ENCODE data around the gene CD46. TPM values are rescaled to one million over a fixed set of nuclear protein-coding genes. Genes with fewer than 3 reads are reported as not detected.

The CD46 gene
- total and polyA plus RNA-seq, 10 of the 15 experiments (the other 5 are each of a cell fraction or from before 2014, with no cell fraction given) = 61.1 to 198 (median 81.4) TPM

DNA sequence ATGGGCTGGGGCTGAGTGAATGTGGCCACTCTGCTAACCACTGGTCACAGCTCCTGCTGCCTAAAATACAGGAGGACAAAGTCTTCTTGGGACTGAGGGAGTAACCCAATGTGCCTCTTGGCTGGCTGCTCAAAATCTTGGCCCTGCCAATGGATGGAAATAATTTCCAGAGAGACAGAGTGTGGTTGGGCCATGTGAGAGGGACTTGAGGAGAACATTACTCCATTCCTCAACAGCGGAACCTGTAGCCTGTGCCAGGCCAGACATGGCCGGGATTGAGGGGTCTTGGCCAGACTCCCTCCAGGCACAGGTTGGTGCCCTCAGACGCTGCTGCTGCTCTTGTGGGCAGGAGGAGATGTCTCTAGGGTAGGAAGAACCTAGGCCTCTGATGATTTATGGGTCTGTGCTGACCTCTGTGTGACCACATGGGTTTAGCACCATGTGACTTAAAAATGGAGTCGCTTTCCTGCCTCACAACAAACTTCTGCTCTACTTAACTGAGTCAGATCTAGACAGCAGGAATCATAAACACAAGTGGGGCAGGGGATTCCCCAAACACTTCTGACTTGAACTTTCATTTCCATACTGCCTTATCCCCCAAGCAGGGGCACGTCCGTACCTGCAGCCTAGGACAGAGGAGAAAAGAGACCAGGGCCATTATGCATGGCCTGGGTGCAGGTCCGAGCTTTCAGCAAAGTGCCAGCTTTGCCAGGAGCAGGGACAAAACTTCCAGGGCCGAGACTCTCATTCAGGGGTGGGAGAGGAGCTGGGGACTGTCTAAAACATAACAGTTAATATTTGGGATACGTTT is 79.9 kb downstream of the CD46 start (continued):
- TF ChIP-seq HDAC6 (IDR thresholded peaks at IDR 0.05; ENCODE audit: unreplicated experiment) = no peak
- TF ChIP-seq NR2F1 (conservative IDR thresholded peaks at IDR 0.05) = peak; percentile 95
- TF ChIP-seq, protein P1, sequence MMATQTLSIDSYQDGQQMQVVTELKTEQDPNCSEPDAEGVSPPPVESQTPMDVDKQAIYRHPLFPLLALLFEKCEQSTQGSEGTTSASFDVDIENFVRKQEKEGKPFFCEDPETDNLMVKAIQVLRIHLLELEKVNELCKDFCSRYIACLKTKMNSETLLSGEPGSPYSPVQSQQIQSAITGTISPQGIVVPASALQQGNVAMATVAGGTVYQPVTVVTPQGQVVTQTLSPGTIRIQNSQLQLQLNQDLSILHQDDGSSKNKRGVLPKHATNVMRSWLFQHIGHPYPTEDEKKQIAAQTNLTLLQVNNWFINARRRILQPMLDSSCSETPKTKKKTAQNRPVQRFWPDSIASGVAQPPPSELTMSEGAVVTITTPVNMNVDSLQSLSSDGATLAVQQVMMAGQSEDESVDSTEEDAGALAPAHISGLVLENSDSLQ (IDR thresholded peaks at IDR 0.05) = peak; percentile 89
- TF ChIP-seq, protein P2, sequence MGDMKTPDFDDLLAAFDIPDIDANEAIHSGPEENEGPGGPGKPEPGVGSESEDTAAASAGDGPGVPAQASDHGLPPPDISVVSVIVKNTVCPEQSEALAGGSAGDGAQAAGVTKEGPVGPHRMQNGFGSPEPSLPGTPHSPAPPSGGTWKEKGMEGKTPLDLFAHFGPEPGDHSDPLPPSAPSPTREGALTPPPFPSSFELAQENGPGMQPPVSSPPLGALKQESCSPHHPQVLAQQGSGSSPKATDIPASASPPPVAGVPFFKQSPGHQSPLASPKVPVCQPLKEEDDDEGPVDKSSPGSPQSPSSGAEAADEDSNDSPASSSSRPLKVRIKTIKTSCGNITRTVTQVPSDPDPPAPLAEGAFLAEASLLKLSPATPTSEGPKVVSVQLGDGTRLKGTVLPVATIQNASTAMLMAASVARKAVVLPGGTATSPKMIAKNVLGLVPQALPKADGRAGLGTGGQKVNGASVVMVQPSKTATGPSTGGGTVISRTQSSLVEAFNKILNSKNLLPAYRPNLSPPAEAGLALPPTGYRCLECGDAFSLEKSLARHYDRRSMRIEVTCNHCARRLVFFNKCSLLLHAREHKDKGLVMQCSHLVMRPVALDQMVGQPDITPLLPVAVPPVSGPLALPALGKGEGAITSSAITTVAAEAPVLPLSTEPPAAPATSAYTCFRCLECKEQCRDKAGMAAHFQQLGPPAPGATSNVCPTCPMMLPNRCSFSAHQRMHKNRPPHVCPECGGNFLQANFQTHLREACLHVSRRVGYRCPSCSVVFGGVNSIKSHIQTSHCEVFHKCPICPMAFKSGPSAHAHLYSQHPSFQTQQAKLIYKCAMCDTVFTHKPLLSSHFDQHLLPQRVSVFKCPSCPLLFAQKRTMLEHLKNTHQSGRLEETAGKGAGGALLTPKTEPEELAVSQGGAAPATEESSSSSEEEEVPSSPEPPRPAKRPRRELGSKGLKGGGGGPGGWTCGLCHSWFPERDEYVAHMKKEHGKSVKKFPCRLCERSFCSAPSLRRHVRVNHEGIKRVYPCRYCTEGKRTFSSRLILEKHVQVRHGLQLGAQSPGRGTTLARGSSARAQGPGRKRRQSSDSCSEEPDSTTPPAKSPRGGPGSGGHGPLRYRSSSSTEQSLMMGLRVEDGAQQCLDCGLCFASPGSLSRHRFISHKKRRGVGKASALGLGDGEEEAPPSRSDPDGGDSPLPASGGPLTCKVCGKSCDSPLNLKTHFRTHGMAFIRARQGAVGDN (IDR thresholded peaks at IDR 0.05) = peak; percentile 99
- no peak for TF ChIP-seq MTA3 (IDR thresholded peaks at IDR 0.05; ENCODE audit: borderline replicate concordance, low read length)
- peak; percentile 44 for TF ChIP-seq SP1 (IDR thresholded peaks at IDR 0.05; ENCODE audit: low read depth, low read length)
- TF ChIP-seq KAT2A (conservative IDR thresholded peaks at IDR 0.05; ENCODE audit: control insufficient read depth, low read depth, low read length) = no peak
- TF ChIP-seq MYC (IDR thresholded peaks at IDR 0.05; ENCODE audit: insufficient read depth, insufficient read length, insufficient replicate concordance, low read length, severe bottlenecking) = no peak
- TF ChIP-seq MEF2A (IDR thresholded peaks at IDR 0.05; ENCODE audit: insufficient read depth, low read depth, low read length) = no peak
- TF ChIP-seq TARDBP (IDR thresholded peaks at IDR 0.05; ENCODE audit: borderline replicate concordance) = no peak
- TF ChIP-seq CBX5 (IDR thresholded peaks at IDR 0.05; ENCODE audit: low read depth) = no peak
- no peak for TF ChIP-seq CHD4 (IDR thresholded peaks at IDR 0.05)
- TF ChIP-seq, protein P3, sequence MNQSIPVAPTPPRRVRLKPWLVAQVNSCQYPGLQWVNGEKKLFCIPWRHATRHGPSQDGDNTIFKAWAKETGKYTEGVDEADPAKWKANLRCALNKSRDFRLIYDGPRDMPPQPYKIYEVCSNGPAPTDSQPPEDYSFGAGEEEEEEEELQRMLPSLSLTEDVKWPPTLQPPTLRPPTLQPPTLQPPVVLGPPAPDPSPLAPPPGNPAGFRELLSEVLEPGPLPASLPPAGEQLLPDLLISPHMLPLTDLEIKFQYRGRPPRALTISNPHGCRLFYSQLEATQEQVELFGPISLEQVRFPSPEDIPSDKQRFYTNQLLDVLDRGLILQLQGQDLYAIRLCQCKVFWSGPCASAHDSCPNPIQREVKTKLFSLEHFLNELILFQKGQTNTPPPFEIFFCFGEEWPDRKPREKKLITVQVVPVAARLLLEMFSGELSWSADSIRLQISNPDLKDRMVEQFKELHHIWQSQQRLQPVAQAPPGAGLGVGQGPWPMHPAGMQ (IDR thresholded peaks at IDR 0.05; ENCODE audit: borderline replicate concordance) = no peak
- TF ChIP-seq WRNIP1 (IDR thresholded peaks at IDR 0.05; ENCODE audit: borderline replicate concordance, low read depth, low read length) = no peak; the same call in 1 of the 2 replicates
- TF ChIP-seq BACH1 (IDR thresholded peaks at IDR 0.05; ENCODE audit: borderline replicate concordance) = no peak; the same call in 1 of the 2 replicates
- TF ChIP-seq YY1 (IDR thresholded peaks at IDR 0.05; ENCODE audit: low read depth, low read length) = peak; percentile 92
- no peak for TF ChIP-seq TCF3 (IDR thresholded peaks at IDR 0.05; ENCODE audit: borderline replicate concordance, insufficient read depth, low read depth, low read length)
- no peak for TF ChIP-seq SUZ12 (IDR thresholded peaks at IDR 0.05; ENCODE audit: unreplicated experiment)
- TF ChIP-seq, protein P4, sequence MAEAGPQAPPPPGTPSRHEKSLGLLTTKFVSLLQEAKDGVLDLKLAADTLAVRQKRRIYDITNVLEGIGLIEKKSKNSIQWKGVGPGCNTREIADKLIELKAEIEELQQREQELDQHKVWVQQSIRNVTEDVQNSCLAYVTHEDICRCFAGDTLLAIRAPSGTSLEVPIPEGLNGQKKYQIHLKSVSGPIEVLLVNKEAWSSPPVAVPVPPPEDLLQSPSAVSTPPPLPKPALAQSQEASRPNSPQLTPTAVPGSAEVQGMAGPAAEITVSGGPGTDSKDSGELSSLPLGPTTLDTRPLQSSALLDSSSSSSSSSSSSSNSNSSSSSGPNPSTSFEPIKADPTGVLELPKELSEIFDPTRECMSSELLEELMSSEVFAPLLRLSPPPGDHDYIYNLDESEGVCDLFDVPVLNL (IDR thresholded peaks at IDR 0.05; ENCODE audit: low read depth, low read length) = no peak
- TF ChIP-seq HCFC1 (IDR thresholded peaks at IDR 0.05; ENCODE audit: low read length) = peak; percentile 37; the same call in 1 of the 2 replicates
- peak; percentile 23; the same call in 1 of the 2 replicates for TF ChIP-seq POLR2AphosphoS5 (IDR thresholded peaks at IDR 0.05; ENCODE audit: low read length)
- no peak for TF ChIP-seq ZSCAN29 (IDR thresholded peaks at IDR 0.05)
- TF ChIP-seq YBX1 (IDR thresholded peaks at IDR 0.05) = no peak
- TF ChIP-seq IRF4 (IDR thresholded peaks at IDR 0.05; ENCODE audit: low read depth, low read length) = peak; percentile 97
